Endothelial cell of umbilical vein (primary cell): ENCODE data around the gene CTPS1. TPM values are rescaled to one million over a fixed set of nuclear protein-coding genes. Genes with fewer than 3 reads are reported as not detected.

Experiments used
- BruUV-seq: library from RNA; stranded (reverse); fragments of 400-500 nt; replicated peaks from 2 replicates; lab custom pipeline; 2021; lab: Mats Ljungman, UMichigan
- CTCF ChIA-PET: fragments of 300-600, 350-600 bp; sonication (Branson Sonifier 250); formaldehyde crosslinking; loops from one replicate; lab custom pipeline; 2021; ENCODE audit warnings: antibody characterized with exemption, inconsistent platforms; lab: Charles Lee
- POLR2A ChIA-PET: fragments of 300-600, 350-600 bp; sonication (Branson Sonifier 250); formaldehyde crosslinking; loops from one replicate; lab custom pipeline; 2021; ENCODE audit warnings: antibody characterized with exemption, inconsistent platforms; lab: Charles Lee
- DNase-seq: peaks from one replicate; pipeline ENCODE4 v3.0.0-alpha.2; 2011; ENCODE audit warnings: low read depth, low spot score
- FAIRE-seq: peaks from 2 replicates; lab custom pipeline; 2011; peaks lifted over from hg19 to GRCh38; lab: Jason Lieb, UNC
- H2AFZ ChIP-seq: 2 replicates; pipeline ENCODE4 v1.6.0; 2012; ENCODE audit warnings: low read depth, low read length, control low read depth, inconsistent platforms
- H3K27ac ChIP-seq: 2 replicates; pipeline ENCODE4 v1.5.1; 2011; ENCODE audit warnings: low read depth, mild to moderate bottlenecking, control low read depth, low read length, moderate library complexity; ENCODE audit not compliant: insufficient read depth
- H3K27me3 ChIP-seq, 2 experiments: 2 replicates each; pipeline versions ENCODE4 v1.6.0 to v1.6.1; 2011; ENCODE audit warnings: low read length in 2 of 2, mixed read lengths in 1 of 2; ENCODE audit not compliant: control insufficient read depth in 2 of 2, insufficient read depth in 2 of 2
- H3K36me3 ChIP-seq, 2 experiments: 2 replicates in 1 of 2; 3 replicates in 1 of 2; pipeline ENCODE4 v1.5.1; 2011; ENCODE audit warnings: low read length in 2 of 2, mild to moderate bottlenecking in 1 of 2, moderate library complexity in 1 of 2; ENCODE audit not compliant: control insufficient read depth in 2 of 2, insufficient read depth in 2 of 2; ENCODE audit errors: extremely low read depth in 1 of 2
- H3K4me1 ChIP-seq: 3 replicates; pipeline ENCODE4 v1.5.1; 2011; ENCODE audit warnings: mild to moderate bottlenecking, low read length; ENCODE audit not compliant: control insufficient read depth, insufficient read depth; ENCODE audit errors: extremely low read depth
- H3K4me2 ChIP-seq: 2 replicates; pipeline ENCODE4 v1.6.1; 2011; ENCODE audit warnings: low read length, control low read depth, mixed read lengths; ENCODE audit not compliant: insufficient read depth
- H3K4me3 ChIP-seq, 3 experiments: fragments of 200-600 bp in 1 of 3; sonication (generic), shearing (Covaris generic) in 1 of 3; replicated peaks in 1 of 3; 2 replicates each; pipeline ENCODE4 v1.5.1; 2011 to 2016; ENCODE audit warnings: control low read depth in 3 of 3, low read length in 3 of 3, mild to moderate bottlenecking in 2 of 3, inconsistent platforms in 1 of 3, low read depth in 1 of 3, moderate library complexity in 1 of 3; ENCODE audit not compliant: insufficient read depth in 1 of 3
- H3K79me2 ChIP-seq: 2 replicates; pipeline ENCODE4 v1.6.0; 2012; ENCODE audit warnings: low read length, inconsistent platforms; ENCODE audit not compliant: control insufficient read depth, insufficient read depth
- H3K9ac ChIP-seq: replicated peaks from 2 replicates; pipeline ENCODE3; 2011; ENCODE audit warnings: low read length, control low read depth; ENCODE audit not compliant: insufficient read depth; ENCODE audit errors: extremely low read depth
- H3K9me1 ChIP-seq: replicated peaks from 3 replicates; pipeline ENCODE4 v1.6.0; 2011; ENCODE audit warnings: mild to moderate bottlenecking, low read length; ENCODE audit not compliant: control insufficient read depth, insufficient read depth; ENCODE audit errors: extremely low read depth
- H3K9me3 ChIP-seq: replicated peaks from 2 replicates; pipeline ENCODE4 v1.5.1; 2012; ENCODE audit warnings: low read length, inconsistent platforms; ENCODE audit not compliant: control insufficient read depth, insufficient read depth
- H4K20me1 ChIP-seq: replicated peaks from 2 replicates; pipeline ENCODE3; 2011; ENCODE audit warnings: mild to moderate bottlenecking, low read length; ENCODE audit not compliant: control insufficient read depth, insufficient read depth; ENCODE audit errors: extremely low read depth
- EZH2 ChIP-seq: IDR thresholded peaks from 2 replicates; pipeline ENCODE4 v1.6.1; 2012; ENCODE audit warnings: borderline replicate concordance, low read depth, mild to moderate bottlenecking, moderate library complexity, low read length, inconsistent platforms; ENCODE audit not compliant: severe bottlenecking
- GATA2 ChIP-seq: IDR thresholded peaks from 2 replicates; pipeline ENCODE4 v1.7.0; 2011; ENCODE audit warnings: low read depth, mild to moderate bottlenecking, moderate library complexity, mixed read lengths, low read length; ENCODE audit not compliant: insufficient read length, insufficient read depth
- JUN ChIP-seq: IDR thresholded peaks from 2 replicates; pipeline ENCODE4 v1.6.1; 2011; ENCODE audit warnings: borderline replicate concordance, low read depth; ENCODE audit not compliant: insufficient read length, insufficient read depth
- MYC ChIP-seq: IDR thresholded peaks from one replicate; pipeline ENCODE4 v1.6.1; 2011; ENCODE audit warnings: mild to moderate bottlenecking, low read depth, low read length
- POLR2A ChIP-seq: IDR thresholded peaks from 2 replicates; pipeline ENCODE4 v1.6.1; 2012; ENCODE audit warnings: low read depth, mild to moderate bottlenecking, control low read depth, low read length
- POLR2AphosphoS5 ChIP-seq: IDR thresholded peaks from 2 replicates; pipeline ENCODE4 v1.6.1; 2012; ENCODE audit warnings: low read depth, mild to moderate bottlenecking, control low read depth, low read length, moderate library complexity; ENCODE audit not compliant: insufficient read depth
- dilution Hi-C: fragments of 300-500 bp; cut with MboI; formaldehyde crosslinking; loops from one replicate; pipeline ENCODE4 v1.15.0; 2019; ENCODE audit warnings: low sequenced_read_pairs; ENCODE audit not compliant: extremely low pct_ligation_motif_present
- intact Hi-C: fragments of 100-400 bp; cut with micrococcal nuclease; formaldehyde crosslinking; loops from one replicate; pipeline ENCODE4 v1.10.0; 2022
- polyA plus RNA-seq, 4 experiments: library from polyadenylated mRNA; depleted of rRNA in 3 of 4; stranded (reverse) in 3 of 4; unstranded in 1 of 4; fragments of >200 nt; gene quantifications; 2 replicates each; pipeline versions ENCODE4 v1.2.1 to v1.2.3, GENCODE V29; 2011 to 2012; ENCODE audit warnings: missing spikeins in 1 of 4
- total RNA-seq: library from RNA; stranded (reverse); gene quantifications from 2 replicates; pipeline ENCODE4 v1.2.3, GENCODE V29; 2021
- TF ChIP-seq, protein P1 (sequence below): IDR thresholded peaks from 2 replicates; pipeline ENCODE4 v1.6.1; 2011; ENCODE audit not compliant: insufficient read depth, insufficient read length
- TF ChIP-seq, protein P2 (sequence below), 2 donors: IDR thresholded peaks; 1 replicate in 1 of 2; 2 replicates in 1 of 2; pipeline ENCODE4 v1.5.1; 2011; ENCODE audit warnings: low read length in 2 of 2, mild to moderate bottlenecking in 2 of 2, moderate library complexity in 2 of 2, control low read depth in 1 of 2, inconsistent platforms in 1 of 2, low read depth in 1 of 2; ENCODE audit not compliant: insufficient read depth in 1 of 2; ENCODE audit errors: extremely low read depth in 1 of 2

Gene CTPS1
- total and polyA plus RNA-seq, 2 donors (not counting 3 experiments of a cell fraction or from before 2014, with no cell fraction given): 24.9 to 65.8 TPM

DNA sequence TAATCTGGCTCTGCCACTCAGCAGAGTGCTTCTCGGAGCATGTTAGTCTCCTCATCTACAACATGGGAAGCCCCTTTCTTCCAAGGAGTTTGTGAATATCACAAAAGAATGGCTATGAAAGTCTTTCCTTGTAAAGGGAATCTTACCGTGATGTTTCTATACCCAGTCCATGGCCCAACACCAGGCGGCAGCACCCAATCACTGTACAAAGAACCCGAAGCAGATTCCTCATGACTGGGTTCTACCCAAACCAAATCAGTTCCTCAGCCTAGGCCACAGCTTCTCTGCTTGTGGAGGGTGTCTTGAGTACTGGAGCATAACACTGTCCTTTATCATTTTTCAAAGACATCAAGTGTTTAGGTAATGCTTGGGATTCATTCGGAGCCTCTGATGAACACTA, 58.6 kb downstream of the CTPS1 start:
- ChIA-PET CTCF (interaction anchor here (1.3 to 3.3 kb wide), 2 partner anchors 13 to 202 kb away, joined by 3 to 12 read pairs; no protein-coding TSS in a partner anchor), POLR2A (no interaction called here)
- no peak overlapping the region for H3K9ac ChIP-seq
- no peaks in the 10 kb centered on the region for H3K79me2 ChIP-seq
- BruUV-seq: no TSS peak
- H3K4me3 ChIP-seq: no peak overlapping the region
- H2AFZ ChIP-seq: no peak overlapping the region
- no peak overlapping the region for H3K4me2 ChIP-seq
- no peaks in the 10 kb centered on the region for H3K27me3 ChIP-seq
- TF ChIP-seq JUN: no peak
- TF ChIP-seq, protein P1, sequence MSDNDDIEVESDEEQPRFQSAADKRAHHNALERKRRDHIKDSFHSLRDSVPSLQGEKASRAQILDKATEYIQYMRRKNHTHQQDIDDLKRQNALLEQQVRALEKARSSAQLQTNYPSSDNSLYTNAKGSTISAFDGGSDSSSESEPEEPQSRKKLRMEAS: no peak
- no peak for TF ChIP-seq POLR2AphosphoS5
- TF ChIP-seq GATA2: no peak
- no peak for TF ChIP-seq EZH2
- no peak for TF ChIP-seq POLR2A
- TF ChIP-seq MYC: no peak
- TF ChIP-seq, protein P2, sequence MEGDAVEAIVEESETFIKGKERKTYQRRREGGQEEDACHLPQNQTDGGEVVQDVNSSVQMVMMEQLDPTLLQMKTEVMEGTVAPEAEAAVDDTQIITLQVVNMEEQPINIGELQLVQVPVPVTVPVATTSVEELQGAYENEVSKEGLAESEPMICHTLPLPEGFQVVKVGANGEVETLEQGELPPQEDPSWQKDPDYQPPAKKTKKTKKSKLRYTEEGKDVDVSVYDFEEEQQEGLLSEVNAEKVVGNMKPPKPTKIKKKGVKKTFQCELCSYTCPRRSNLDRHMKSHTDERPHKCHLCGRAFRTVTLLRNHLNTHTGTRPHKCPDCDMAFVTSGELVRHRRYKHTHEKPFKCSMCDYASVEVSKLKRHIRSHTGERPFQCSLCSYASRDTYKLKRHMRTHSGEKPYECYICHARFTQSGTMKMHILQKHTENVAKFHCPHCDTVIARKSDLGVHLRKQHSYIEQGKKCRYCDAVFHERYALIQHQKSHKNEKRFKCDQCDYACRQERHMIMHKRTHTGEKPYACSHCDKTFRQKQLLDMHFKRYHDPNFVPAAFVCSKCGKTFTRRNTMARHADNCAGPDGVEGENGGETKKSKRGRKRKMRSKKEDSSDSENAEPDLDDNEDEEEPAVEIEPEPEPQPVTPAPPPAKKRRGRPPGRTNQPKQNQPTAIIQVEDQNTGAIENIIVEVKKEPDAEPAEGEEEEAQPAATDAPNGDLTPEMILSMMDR (IDR thresholded peaks at IDR 0.05; ENCODE audit: extremely low read depth in 1 of 2, insufficient read depth in 1 of 2, low read depth in 1 of 2, low read length in 2 of 2): no peak
- no peak overlapping the region for H3K27ac ChIP-seq
- H3K4me1 ChIP-seq: peaks cover 14% of the 10 kb centered on the region
- FAIRE-seq (no peak), DNase-seq (no peak)
- H3K36me3 ChIP-seq: peaks cover 2 to 6% of the 10 kb centered on the region in 2 experiments
- no peaks in the 10 kb centered on the region for H4K20me1 ChIP-seq
- H3K9me3 ChIP-seq: no peaks in the 10 kb centered on the region
- H3K9me1 ChIP-seq: no peaks in the 10 kb centered on the region
- intact Hi-C loops (no loop called here), dilution Hi-C loops (no loop called here)
